C4-2B (cell line): ENCODE data around the gene CRELD2.
"Not testable (repeated sequence)": the region's sequence is repeated elsewhere in the genome, so short reads cannot be mapped to it uniquely, and the experiment has no call there.

Source experiments
- H3K27ac ChIP-seq: fragments of 450-650 bp; 2 replicates; pipeline ENCODE4 v1.5.1; 2017
- CTCF ChIP-seq: fragments of 450-650 bp; conservative IDR thresholded peaks from 2 replicates; pipeline ENCODE4 v1.5.1; 2017; ENCODE audit warnings: mild to moderate bottlenecking
- ZFX ChIP-seq: fragments of 450-650 bp; IDR thresholded peaks from 2 replicates; pipeline ENCODE4 v1.6.1; 2017

Gene CRELD2

GRCh38 chr22:49941507-49942316 lies 23.3 kb downstream of the CRELD2 start:
- H3K27ac ChIP-seq, result no peak overlapping the region

GRCh38 chr22:49942565-49943404 lies 24.4 kb downstream of the CRELD2 start:
- H3K27ac ChIP-seq, result no peak overlapping the region

More at GRCh38 chr22:49941507-49942316, 23.3 kb downstream of the CRELD2 start:
- TF ChIP-seq CTCF (no peak), ZFX (no peak)

GRCh38 chr22:49943405-49943765 lies 25.0 kb downstream of the CRELD2 start:
- TF ChIP-seq CTCF (no peak), ZFX (no peak)
- no peak overlapping the region for H3K27ac ChIP-seq

More at GRCh38 chr22:49942565-49943404, 24.4 kb downstream of the CRELD2 start:
- TF ChIP-seq ZFX, result no peak
- TF ChIP-seq CTCF, result no peak

GRCh38 chr22:49943771-49944398 lies 25.5 kb downstream of the CRELD2 start:
- TF ChIP-seq CTCF (no peak), ZFX (no peak)
- H3K27ac ChIP-seq, result no peak overlapping the region

GRCh38 chr22:49944399-49944891 lies 26.0 kb downstream of the CRELD2 start:
- no peak overlapping the region for H3K27ac ChIP-seq
- TF ChIP-seq CTCF, result no peak
- no peak for TF ChIP-seq ZFX

- H3K27ac ChIP-seq, result not testable (repeated sequence)
These were observed 26.8 kb downstream of the CRELD2 start for GRCh38 chr22:49945042-49945794.
